CD4-positive, alpha-beta T cell treated with Interleukin-17A for 1 hour (primary cell): ENCODE measurements around the gene DDB1.

ENCODE experiments used
- DNase-seq: peaks from one replicate; pipeline ENCODE4 v3.0.0-alpha.2; 2020

Gene DDB1

GRCh38 chr11:61294717-61295595 is 37.9 kb downstream of the DDB1 start, which contains the start of gene VWCE:
Gene VWCE (minus strand): TSS chr11:61295316. CDS start chr11:61295037, 279 bp downstream.
- DNase-seq = peak; percentile 50

- no peak for DNase-seq
Observed at GRCh38 chr11:61293867-61294716, 38.8 kb downstream of the DDB1 start.

GRCh38 chr11:61292356-61292755 is 40.5 kb downstream of the DDB1 start:
- DNase-seq = no peak

- no peak for DNase-seq
Observed at GRCh38 chr11:61290905-61291690, 41.8 kb downstream of the DDB1 start.

- no peak for DNase-seq
Observed at GRCh38 chr11:61287338-61287977, 45.4 kb downstream of the DDB1 start.

- DNase-seq = no peak
Observed at GRCh38 chr11:61283613-61284012, 49.3 kb downstream of the DDB1 start.

- no peak for DNase-seq
Observed at GRCh38 chr11:61281581-61282250, 51.2 kb downstream of the DDB1 start.

- no peak for DNase-seq
Observed at GRCh38 chr11:61280883-61281580, 51.9 kb downstream of the DDB1 start.

GRCh38 chr11:61279934-61280659 is 52.8 kb downstream of the DDB1 start:
- no peak for DNase-seq

- no peak for DNase-seq
Observed at GRCh38 chr11:61278001-61278470, 54.9 kb downstream of the DDB1 start.

GRCh38 chr11:61277186-61278000 is 55.5 kb downstream of the DDB1 start:
- DNase-seq = no peak

- no peak for DNase-seq
Observed at GRCh38 chr11:61275191-61275590, 57.7 kb downstream of the DDB1 start.

GRCh38 chr11:61274084-61274483 is 58.8 kb downstream of the DDB1 start:
- no peak for DNase-seq

- DNase-seq = no peak
Observed at GRCh38 chr11:61273178-61274078, 59.5 kb downstream of the DDB1 start.

- DNase-seq = no peak
Observed at GRCh38 chr11:61272731-61273130, 60.2 kb downstream of the DDB1 start.

GRCh38 chr11:61270354-61271076 is 62.4 kb downstream of the DDB1 start:
- no peak for DNase-seq

GRCh38 chr11:61268588-61269250 is 64.2 kb downstream of the DDB1 start:
- DNase-seq = no peak
